H9 (cell line): Measurements from ENCODE around the gene LEFTY1. TPM values are rescaled to one million over a fixed set of nuclear protein-coding genes. Genes with fewer than 3 reads are reported as not detected.

Experiments
- DNase-seq: peaks from one replicate; pipeline ENCODE4 v3.0.0-alpha.2; 2017
- H2AFZ ChIP-seq: one replicate; pipeline ENCODE4 v1.6.1; 2013; ENCODE audit warnings: mild to moderate bottlenecking, low read length, control low read depth, moderate library complexity
- H2AK5ac ChIP-seq: 2 replicates; pipeline ENCODE4 v1.6.1; 2013; ENCODE audit warnings: low read length, control low read depth, mixed read lengths; ENCODE audit not compliant: insufficient read length
- H2BK120ac ChIP-seq: one replicate; pipeline ENCODE4 v1.6.1; 2013; ENCODE audit warnings: low read depth, mild to moderate bottlenecking, low read length, control low read depth, inconsistent platforms; ENCODE audit not compliant: poor library complexity, severe bottlenecking
- H2BK12ac ChIP-seq: 2 replicates; pipeline ENCODE4 v1.6.1; 2013; ENCODE audit warnings: low read length, control low read depth, mixed read lengths, low read depth; ENCODE audit not compliant: insufficient read length
- H2BK15ac ChIP-seq: 2 replicates; pipeline ENCODE4 v1.6.1; 2013; ENCODE audit warnings: low read depth, low read length, control low read depth
- H2BK20ac ChIP-seq: one replicate; pipeline ENCODE4 v1.6.1; 2013; ENCODE audit warnings: low read depth, mild to moderate bottlenecking, low read length, control low read depth, inconsistent platforms; ENCODE audit not compliant: poor library complexity, severe bottlenecking
- H2BK5ac ChIP-seq: 2 replicates; pipeline ENCODE4 v1.6.1; 2013; ENCODE audit warnings: low read length, control low read depth, mixed read lengths; ENCODE audit not compliant: insufficient read length
- H3K14ac ChIP-seq: 2 replicates; pipeline ENCODE4 v1.6.1; 2013; ENCODE audit warnings: low read length, control low read depth; ENCODE audit not compliant: insufficient read depth
- H3K18ac ChIP-seq: 2 replicates; pipeline ENCODE4 v1.6.1; 2013; ENCODE audit warnings: low read depth, mild to moderate bottlenecking, mixed read lengths, low read length, control low read depth; ENCODE audit not compliant: insufficient read length
- H3K23ac ChIP-seq: 2 replicates; pipeline ENCODE4 v1.6.1; 2013; ENCODE audit warnings: low read length, control low read depth, mixed read lengths, low read depth; ENCODE audit not compliant: insufficient read length
- H3K23me2 ChIP-seq: 2 replicates; pipeline ENCODE4 v1.6.1; 2013; ENCODE audit warnings: low read depth, mild to moderate bottlenecking, mixed read lengths, low read length, control low read depth; ENCODE audit not compliant: insufficient read length, poor library complexity, severe bottlenecking
- H3K27ac ChIP-seq: 2 replicates; pipeline ENCODE4 v1.5.1; 2013; ENCODE audit warnings: low read length, control low read depth, mixed read lengths, low read depth; ENCODE audit not compliant: insufficient read length
- H3K27me3 ChIP-seq: 2 replicates; pipeline ENCODE4 v1.6.1; 2013; ENCODE audit warnings: low read length, control low read depth, inconsistent platforms; ENCODE audit not compliant: insufficient read depth
- H3K4ac ChIP-seq: 2 replicates; pipeline ENCODE4 v1.6.1; 2013; ENCODE audit warnings: low read depth, mild to moderate bottlenecking, control low read depth, inconsistent platforms, low read length, moderate library complexity
- H3K4me1 ChIP-seq: 2 replicates; pipeline ENCODE4 v1.6.1; 2013; ENCODE audit warnings: low read length, control low read depth, inconsistent platforms; ENCODE audit not compliant: insufficient read depth
- H3K4me2 ChIP-seq: 2 replicates; pipeline ENCODE4 v1.6.1; 2013; ENCODE audit warnings: low read length, control low read depth, mixed read lengths; ENCODE audit not compliant: insufficient read length, insufficient read depth
- H3K56ac ChIP-seq: 2 replicates; pipeline ENCODE4 v1.6.1; 2013; ENCODE audit warnings: low read depth, mild to moderate bottlenecking, mixed read lengths, low read length, control low read depth; ENCODE audit not compliant: insufficient read length
- H3K79me1 ChIP-seq: 2 replicates; pipeline ENCODE4 v1.6.1; 2013; ENCODE audit warnings: low read depth, mild to moderate bottlenecking, moderate library complexity, low read length, control low read depth, inconsistent platforms; ENCODE audit not compliant: insufficient read depth, poor library complexity, severe bottlenecking
- H3K79me2 ChIP-seq: 2 replicates; pipeline ENCODE4 v1.6.1; 2013; ENCODE audit warnings: low read length, control low read depth, inconsistent platforms; ENCODE audit not compliant: insufficient read depth
- H3K9ac ChIP-seq: 2 replicates; pipeline ENCODE4 v1.6.1; 2013; ENCODE audit warnings: low read length, control low read depth, mixed read lengths; ENCODE audit not compliant: insufficient read length; ENCODE audit errors: extremely low read depth
- H3K9me3 ChIP-seq: one replicate; pipeline ENCODE4 v1.6.1; 2013; ENCODE audit warnings: low read depth, low read length, inconsistent platforms; ENCODE audit not compliant: control insufficient read depth
- H3T11ph ChIP-seq: one replicate; pipeline ENCODE4 v1.6.1; 2013; ENCODE audit warnings: mild to moderate bottlenecking, low read length, control low read depth, inconsistent platforms
- H4K20me1 ChIP-seq: one replicate; pipeline ENCODE4 v1.6.1; 2013; ENCODE audit not compliant: control insufficient read depth, insufficient read length, insufficient read depth
- H4K5ac ChIP-seq: 2 replicates; pipeline ENCODE4 v1.6.1; 2013; ENCODE audit warnings: low read depth, mild to moderate bottlenecking, mixed read lengths, low read length, control low read depth; ENCODE audit not compliant: insufficient read length
- H4K8ac ChIP-seq: replicated peaks from 2 replicates; pipeline ENCODE4 v1.6.1; 2013; ENCODE audit warnings: low read length, control low read depth, mixed read lengths, low read depth; ENCODE audit not compliant: insufficient read length
- H4K91ac ChIP-seq: 2 replicates; pipeline ENCODE4 v1.6.1; 2013; ENCODE audit warnings: low read depth, mild to moderate bottlenecking, moderate library complexity, mixed read lengths, low read length, control low read depth; ENCODE audit not compliant: insufficient read length
- H3K27ac Mint-ChIP-seq, 3 experiments: 2 replicates in 2 of 3; 3 replicates in 1 of 3; pipeline ENCODE4 v1.8.0; 2020 to 2021; ENCODE audit warnings: mixed read lengths in 3 of 3, mild to moderate bottlenecking in 1 of 3, moderate library complexity in 1 of 3
- H3K27me3 Mint-ChIP-seq: 2 replicates; pipeline ENCODE4 v1.8.0; 2021; ENCODE audit warnings: low read depth, mild to moderate bottlenecking, moderate library complexity, mixed read lengths
- H3K36me3 Mint-ChIP-seq, 3 experiments: 2 replicates in 2 of 3; 3 replicates in 1 of 3; pipeline ENCODE4 v1.8.0; 2020 to 2021; ENCODE audit warnings: low read depth in 3 of 3, mixed read lengths in 3 of 3; ENCODE audit not compliant: insufficient read depth in 1 of 3
- H3K4me1 Mint-ChIP-seq, 2 experiments: 2 replicates each; pipeline ENCODE4 v1.8.0; 2020; ENCODE audit warnings: mixed read lengths in 2 of 2
- H3K4me3 Mint-ChIP-seq, 2 experiments: 2 replicates in 1 of 2; 3 replicates in 1 of 2; pipeline ENCODE4 v1.8.0; 2020 to 2021; ENCODE audit warnings: mild to moderate bottlenecking in 2 of 2, mixed read lengths in 2 of 2, moderate library complexity in 1 of 2
- H3K9me3 Mint-ChIP-seq, 2 experiments: 2 replicates in 1 of 2; 3 replicates in 1 of 2; pipeline ENCODE4 v1.8.0; 2020; ENCODE audit warnings: mild to moderate bottlenecking in 2 of 2, mixed read lengths in 2 of 2, moderate library complexity in 1 of 2
- WGBS: extraction: QIAGEN DNeasy Blood & Tissue Kit; methylation state at CpG from one replicate; pipeline ENCODE4 v1.1.7; 2013; ENCODE audit warnings: missing lambda C conversion rate, low lambda C conversion rate, mixed read lengths; ENCODE audit not compliant: insufficient read length; ENCODE audit errors: extremely low coverage; 5-methylcytosine and 5-hydroxymethylcytosine counted together
- total RNA-seq: library from RNA; stranded (reverse); gene quantifications from 2 replicates; pipeline ENCODE4 v1.2.1, GENCODE V29; 2021
- TF ChIP-seq, protein P1 (sequence below): fragments of 200-600 bp; sonication (generic); conservative IDR thresholded peaks from 3 replicates; pipeline ENCODE4 v1.8.0; 2021; ENCODE audit warnings: antibody characterized with exemption, mild to moderate bottlenecking

Gene LEFTY1
- total RNA-seq, 1 experiment from 2014 or later: 107 TPM

DNA sequence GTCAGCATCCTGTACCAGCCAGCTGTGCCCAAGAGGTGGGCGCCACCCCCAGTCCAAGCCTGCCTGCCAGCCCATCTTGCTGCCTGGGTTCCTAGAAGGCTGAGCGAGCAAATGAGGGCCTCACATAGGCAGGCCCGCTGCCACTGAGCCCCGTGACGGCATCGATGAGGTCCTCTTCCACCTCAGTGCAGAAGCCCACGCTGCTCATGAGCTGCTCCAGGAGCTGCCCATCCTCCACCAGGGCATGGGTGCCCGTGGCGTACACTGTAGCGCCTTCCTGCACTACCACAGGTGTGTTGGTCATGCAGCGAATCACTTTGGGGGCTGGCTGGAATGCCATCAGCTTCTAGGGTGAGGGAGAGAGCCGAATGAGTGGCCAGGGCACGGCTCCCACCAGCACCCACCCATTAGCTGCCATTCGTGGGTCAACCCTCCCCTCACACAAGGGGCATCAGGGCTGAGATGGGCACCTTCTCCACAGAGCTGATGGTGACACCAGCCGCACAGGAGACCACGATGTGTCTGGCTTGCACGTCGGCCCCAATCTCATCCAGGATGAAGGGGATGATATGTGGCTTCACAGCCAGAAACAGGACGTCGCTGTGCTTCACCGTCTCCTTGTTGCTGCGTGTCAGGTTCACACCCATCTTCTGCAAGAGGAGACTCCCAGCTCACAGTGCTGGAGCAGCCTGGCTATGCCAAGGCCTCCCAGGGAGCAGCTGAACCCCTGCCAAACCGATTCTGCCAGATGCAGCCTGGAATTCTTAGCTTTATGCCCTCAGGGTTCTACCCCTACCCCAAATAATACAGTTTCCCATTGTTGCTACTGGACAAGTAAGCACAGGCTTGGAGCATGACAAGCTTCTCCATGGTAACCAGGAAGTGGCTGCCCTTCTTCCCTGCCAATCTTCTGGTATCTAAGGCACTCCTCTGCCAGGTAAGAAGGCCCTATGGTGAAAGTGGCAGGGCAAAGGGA is 33.1 kb upstream of the LEFTY1 start:
- H3T11ph ChIP-seq: no peak overlapping the region
- H2BK15ac ChIP-seq: no peak overlapping the region
- H4K20me1 ChIP-seq: peaks cover 3% of the 10 kb centered on the region
- H3K23me2 ChIP-seq: peaks cover 4% of the 10 kb centered on the region
- Mint-ChIP-seq H3K9me3 (no peaks in the 10 kb centered on the region), H3K27me3 (no peaks in the 10 kb centered on the region), H3K27ac (no peak overlapping the region), H3K4me3 (peak overlapping the region; percentile 96 to 98; a peak in 3 of 5 replicates), H3K36me3 (peaks cover 46 to 62% (median 55%) of the 10 kb centered on the region in 3 experiments; a peak in 6 of 7 replicates), H3K4me1 (peaks cover 12 to 19% of the 10 kb centered on the region in 2 experiments)
- no peak overlapping the region for H3K27ac ChIP-seq
- no peak overlapping the region for H2BK12ac ChIP-seq
- TF ChIP-seq, protein P1, sequence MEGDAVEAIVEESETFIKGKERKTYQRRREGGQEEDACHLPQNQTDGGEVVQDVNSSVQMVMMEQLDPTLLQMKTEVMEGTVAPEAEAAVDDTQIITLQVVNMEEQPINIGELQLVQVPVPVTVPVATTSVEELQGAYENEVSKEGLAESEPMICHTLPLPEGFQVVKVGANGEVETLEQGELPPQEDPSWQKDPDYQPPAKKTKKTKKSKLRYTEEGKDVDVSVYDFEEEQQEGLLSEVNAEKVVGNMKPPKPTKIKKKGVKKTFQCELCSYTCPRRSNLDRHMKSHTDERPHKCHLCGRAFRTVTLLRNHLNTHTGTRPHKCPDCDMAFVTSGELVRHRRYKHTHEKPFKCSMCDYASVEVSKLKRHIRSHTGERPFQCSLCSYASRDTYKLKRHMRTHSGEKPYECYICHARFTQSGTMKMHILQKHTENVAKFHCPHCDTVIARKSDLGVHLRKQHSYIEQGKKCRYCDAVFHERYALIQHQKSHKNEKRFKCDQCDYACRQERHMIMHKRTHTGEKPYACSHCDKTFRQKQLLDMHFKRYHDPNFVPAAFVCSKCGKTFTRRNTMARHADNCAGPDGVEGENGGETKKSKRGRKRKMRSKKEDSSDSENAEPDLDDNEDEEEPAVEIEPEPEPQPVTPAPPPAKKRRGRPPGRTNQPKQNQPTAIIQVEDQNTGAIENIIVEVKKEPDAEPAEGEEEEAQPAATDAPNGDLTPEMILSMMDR: no peak
- H3K4me2 ChIP-seq: peak overlapping the region; percentile 79
- no peaks in the 10 kb centered on the region for H3K9me3 ChIP-seq
- no peak for DNase-seq
- H3K27me3 ChIP-seq: no peaks in the 10 kb centered on the region
- H3K23ac ChIP-seq: no peak overlapping the region
- no CpG with 5 or more reads among the region's 23 CpGs for WGBS
- H2AFZ ChIP-seq: no peak overlapping the region
- no peaks in the 10 kb centered on the region for H3K79me1 ChIP-seq
- no peak overlapping the region for H3K4ac ChIP-seq
- H3K18ac ChIP-seq: no peak overlapping the region
- H3K9ac ChIP-seq: peak overlapping the region; percentile 15
- no peak overlapping the region for H4K91ac ChIP-seq
- no peak overlapping the region for H4K8ac ChIP-seq
- no peak overlapping the region for H3K56ac ChIP-seq
- H2BK120ac ChIP-seq: no peak overlapping the region
- no peaks in the 10 kb centered on the region for H3K4me1 ChIP-seq
- H2AK5ac ChIP-seq: no peak overlapping the region
- H4K5ac ChIP-seq: no peak overlapping the region
- no peak overlapping the region for H2BK20ac ChIP-seq
- no peak overlapping the region for H2BK5ac ChIP-seq
- no peak overlapping the region for H3K14ac ChIP-seq
- peaks cover 5% of the 10 kb centered on the region; the same call in 1 of the 2 replicates for H3K79me2 ChIP-seq
